ENCODE results near the gene GHR.
"Not testable (repeated sequence)": the region's sequence is repeated elsewhere in the genome, so short reads cannot be mapped to it uniquely, and the experiment has no call there.

Gene GHR

GRCh38 chr5:42572313-42572712, 149.1 kb downstream of the GHR start:
- DNase-seq = no peak

- DNase-seq = no peak
Measured at GRCh38 chr5:42573386-42573785, 150.1 kb downstream of the GHR start.

- DNase-seq = not testable (repeated sequence)
Measured at GRCh38 chr5:42575914-42576313, 152.7 kb downstream of the GHR start.

GRCh38 chr5:42578901-42579300, 155.7 kb downstream of the GHR start:
- not testable (repeated sequence) for DNase-seq

- no peak for DNase-seq
Measured at GRCh38 chr5:42579320-42579719, 156.1 kb downstream of the GHR start.

- no peak for DNase-seq
Measured at GRCh38 chr5:42581845-42582244, 158.6 kb downstream of the GHR start.

GRCh38 chr5:42582723-42583122, 159.5 kb downstream of the GHR start:
- no peak for DNase-seq

- no peak for DNase-seq
Measured at GRCh38 chr5:42583322-42583721, 160.1 kb downstream of the GHR start.

- DNase-seq = no peak
Measured at GRCh38 chr5:42586625-42587024, 163.4 kb downstream of the GHR start.

- no peak for DNase-seq
Measured at GRCh38 chr5:42587096-42587723, 164.0 kb downstream of the GHR start.

- no peak for DNase-seq
Measured at GRCh38 chr5:42590566-42590965, 167.3 kb downstream of the GHR start.

GRCh38 chr5:42591015-42591414, 167.8 kb downstream of the GHR start:
- no peak for DNase-seq

GRCh38 chr5:42592401-42593140, 169.3 kb downstream of the GHR start:
- DNase-seq = no peak

- DNase-seq = no peak
Measured at GRCh38 chr5:42593591-42593990, 170.4 kb downstream of the GHR start.

GRCh38 chr5:42595597-42595996, 172.4 kb downstream of the GHR start:
- no peak for DNase-seq

GRCh38 chr5:42596817-42597216, 173.6 kb downstream of the GHR start:
- no peak for DNase-seq

- no peak for DNase-seq
Measured at GRCh38 chr5:42597318-42597937, 174.2 kb downstream of the GHR start.

GRCh38 chr5:42598311-42598710, 175.1 kb downstream of the GHR start:
- no peak for DNase-seq

- no peak for DNase-seq
Measured at GRCh38 chr5:42599106-42599505, 175.9 kb downstream of the GHR start.

GRCh38 chr5:42600441-42600840, 177.2 kb downstream of the GHR start:
- no peak for DNase-seq

- DNase-seq = no peak
Measured at GRCh38 chr5:42604171-42604711, 181.0 kb downstream of the GHR start.

GRCh38 chr5:42605490-42605889, 182.3 kb downstream of the GHR start:
- no peak for DNase-seq

GRCh38 chr5:42606464-42606869, 183.2 kb downstream of the GHR start:
- no peak for DNase-seq

GRCh38 chr5:42611437-42611836, 188.2 kb downstream of the GHR start:
- no peak for DNase-seq

All from activated T-cell treated with anti-CD3 and anti-CD28 coated beads for 4 hours (primary cell).